Stimulated activated CD4-positive, alpha-beta T cell treated with anti-CD3 and anti-CD28 coated beads, Interleukin-4, amount 100 ng/mL, for 24 hours (primary cell): Measurements from ENCODE around the gene THY1.
"Not testable (repeated sequence)": the region's sequence is repeated elsewhere in the genome, so short reads cannot be mapped to it uniquely, and the experiment has no call there.

Experiments
- DNase-seq: peaks from one replicate; pipeline ENCODE4 v3.0.0-alpha.2; 2020

Gene THY1

GRCh38 chr11:119422809-119423508 lies at the start of gene THY1:
TSS of gene THY1 (minus strand) at chr11:119423172. CDS start at chr11:119420905, 2,267 bp downstream.
- no peak for DNase-seq

- no peak for DNase-seq
Observed at GRCh38 chr11:119472186-119472855, 49.3 kb upstream of the THY1 start.

GRCh38 chr11:119471329-119471728 lies 48.4 kb upstream of the THY1 start:
- no peak for DNase-seq

GRCh38 chr11:119470317-119471291 lies 47.6 kb upstream of the THY1 start:
- no peak for DNase-seq

- no peak for DNase-seq
Observed at GRCh38 chr11:119469506-119469905, 46.5 kb upstream of the THY1 start.

GRCh38 chr11:119468511-119468910 lies 45.5 kb upstream of the THY1 start:
- DNase-seq, result no peak

GRCh38 chr11:119461229-119461963 lies 38.4 kb upstream of the THY1 start:
- no peak for DNase-seq

GRCh38 chr11:119460582-119460981 lies 37.6 kb upstream of the THY1 start:
- DNase-seq, result no peak

- DNase-seq, result no peak
Observed at GRCh38 chr11:119460097-119460496, 37.1 kb upstream of the THY1 start.

- DNase-seq, result no peak
Observed at GRCh38 chr11:119459293-119459976, 36.5 kb upstream of the THY1 start.

- DNase-seq, result not testable (repeated sequence)
Observed at GRCh38 chr11:119455708-119456107, 32.7 kb upstream of the THY1 start.

- not testable (repeated sequence) for DNase-seq
Observed at GRCh38 chr11:119455241-119455640, 32.3 kb upstream of the THY1 start.

GRCh38 chr11:119453881-119454280 lies 30.9 kb upstream of the THY1 start:
- DNase-seq, result no peak

GRCh38 chr11:119450590-119451326 lies 27.8 kb upstream of the THY1 start:
- DNase-seq, result no peak

- no peak for DNase-seq
Observed at GRCh38 chr11:119449498-119449897, 26.5 kb upstream of the THY1 start.

GRCh38 chr11:119448380-119448779 lies 25.4 kb upstream of the THY1 start:
- DNase-seq, result no peak

GRCh38 chr11:119447664-119448242 lies 24.8 kb upstream of the THY1 start:
- DNase-seq, result no peak

GRCh38 chr11:119446871-119447663 lies 24.1 kb upstream of the THY1 start:
- DNase-seq, result no peak

- DNase-seq, result no peak
Observed at GRCh38 chr11:119446434-119446833, 23.5 kb upstream of the THY1 start.

GRCh38 chr11:119445850-119446249 lies 22.9 kb upstream of the THY1 start:
- DNase-seq, result no peak
